ENCODE measurements around the gene FLYWCH1.

GRCh38 chr16:2882650-2883457 lies 28.9 kb upstream of the FLYWCH1 start, which contains the start of gene FLYWCH2:
- TF ChIP-seq, protein P1, sequence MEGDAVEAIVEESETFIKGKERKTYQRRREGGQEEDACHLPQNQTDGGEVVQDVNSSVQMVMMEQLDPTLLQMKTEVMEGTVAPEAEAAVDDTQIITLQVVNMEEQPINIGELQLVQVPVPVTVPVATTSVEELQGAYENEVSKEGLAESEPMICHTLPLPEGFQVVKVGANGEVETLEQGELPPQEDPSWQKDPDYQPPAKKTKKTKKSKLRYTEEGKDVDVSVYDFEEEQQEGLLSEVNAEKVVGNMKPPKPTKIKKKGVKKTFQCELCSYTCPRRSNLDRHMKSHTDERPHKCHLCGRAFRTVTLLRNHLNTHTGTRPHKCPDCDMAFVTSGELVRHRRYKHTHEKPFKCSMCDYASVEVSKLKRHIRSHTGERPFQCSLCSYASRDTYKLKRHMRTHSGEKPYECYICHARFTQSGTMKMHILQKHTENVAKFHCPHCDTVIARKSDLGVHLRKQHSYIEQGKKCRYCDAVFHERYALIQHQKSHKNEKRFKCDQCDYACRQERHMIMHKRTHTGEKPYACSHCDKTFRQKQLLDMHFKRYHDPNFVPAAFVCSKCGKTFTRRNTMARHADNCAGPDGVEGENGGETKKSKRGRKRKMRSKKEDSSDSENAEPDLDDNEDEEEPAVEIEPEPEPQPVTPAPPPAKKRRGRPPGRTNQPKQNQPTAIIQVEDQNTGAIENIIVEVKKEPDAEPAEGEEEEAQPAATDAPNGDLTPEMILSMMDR (IDR thresholded peaks at IDR 0.05 in 4 of 5, conservative IDR thresholded peaks at IDR 0.05 in 1 of 5), result peak; percentile 6 to 56 (median 31)
- peak; percentile 46 to 73 for TF ChIP-seq POLR2A (IDR thresholded peaks at IDR 0.05)
